HG03175 (cell line): ENCODE results near the gene ADCK2.
"Not testable (repeated sequence)": the region's sequence is repeated elsewhere in the genome, so short reads cannot be mapped to it uniquely, and the experiment has no call there.

ENCODE experiments used
- ATAC-seq: cut with Tn5 transposase; IDR thresholded peaks from one replicate; pipeline ENCODE4 v1.9.1; 2021; ENCODE audit warnings: mild to moderate bottlenecking, moderate library complexity; ENCODE audit not compliant: unreplicated experiment

Gene ADCK2

GRCh38 chr7:140646931-140647647, 25.7 kb upstream of the ADCK2 start:
- peak; percentile 91 for ATAC-seq

DNA sequence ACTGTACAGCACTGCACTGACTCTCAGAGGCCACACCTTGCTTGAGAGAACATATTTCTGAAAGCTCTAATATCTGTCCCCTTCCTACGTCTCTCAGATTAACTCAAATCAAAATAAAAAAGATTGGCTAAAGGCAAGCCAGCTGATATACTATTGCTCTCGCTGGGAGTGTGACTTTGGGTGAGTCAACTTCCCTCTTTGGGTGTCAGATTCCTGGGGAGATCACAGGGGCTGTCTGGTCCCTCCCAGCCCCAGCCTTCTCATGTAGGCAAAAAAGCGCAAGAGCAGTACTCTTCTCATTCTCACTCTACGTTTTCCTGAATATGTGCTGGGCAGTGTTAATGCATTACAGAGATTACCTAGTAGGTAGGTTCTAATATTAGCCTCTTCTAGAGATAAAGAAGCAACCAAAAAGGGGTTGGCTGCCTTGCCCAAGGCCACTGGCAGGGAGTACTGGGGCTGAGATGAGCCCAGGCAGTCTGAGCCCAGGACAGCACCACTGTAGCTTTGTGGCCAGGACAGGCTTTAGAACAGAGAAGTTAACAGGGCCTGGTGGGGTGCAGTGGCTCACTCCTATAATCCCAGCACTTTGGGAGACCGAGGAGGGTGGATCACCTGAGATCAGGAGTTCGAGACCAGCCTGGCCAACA, 23.1 kb upstream of the ADCK2 start:
- ATAC-seq, result no peak

DNA sequence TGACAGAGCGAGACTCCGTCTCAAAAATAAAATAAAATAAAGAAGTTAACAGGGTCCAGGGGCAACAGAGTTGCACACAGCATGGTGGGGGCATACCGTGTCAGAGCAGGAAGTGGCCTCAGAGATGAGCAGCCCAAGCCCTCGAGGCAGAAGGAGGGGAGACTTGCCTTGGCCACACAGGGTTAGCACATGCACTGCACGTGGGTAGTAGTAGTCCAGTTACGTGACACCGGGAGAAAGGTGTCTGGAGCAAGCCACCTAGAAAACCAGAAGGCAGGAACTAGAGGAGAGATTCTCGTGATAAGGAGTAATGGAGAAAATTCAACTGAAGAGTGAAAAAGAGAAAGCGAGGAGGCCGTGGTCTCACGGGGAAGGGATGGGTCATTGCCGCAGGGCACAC, 22.4 kb upstream of the ADCK2 start:
- ATAC-seq, result no peak

GRCh38 chr7:140653319-140654108, 19.2 kb upstream of the ADCK2 start:
- no peak for ATAC-seq

GRCh38 chr7:140654109-140654387, 18.7 kb upstream of the ADCK2 start:
- ATAC-seq, result no peak

DNA sequence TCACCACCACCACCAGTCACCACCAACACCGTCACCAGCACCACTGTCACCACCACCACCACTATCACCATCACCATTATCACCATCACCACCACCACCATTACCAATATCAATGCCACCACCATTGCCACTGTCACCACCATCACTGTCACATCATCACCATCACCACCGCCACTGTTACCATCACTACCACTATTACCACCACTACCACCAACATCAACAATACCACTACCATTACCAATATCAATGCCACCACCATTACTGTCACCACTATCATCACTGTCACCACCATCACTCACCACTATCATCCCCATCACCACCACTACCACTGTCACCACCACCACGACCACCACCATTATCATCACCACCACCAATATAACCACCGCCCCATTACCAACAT, 18.1 kb upstream of the ADCK2 start:
- no peak for ATAC-seq

- ATAC-seq, result no peak
Measured at GRCh38 chr7:140655511-140656408, 17.0 kb upstream of the ADCK2 start.

- ATAC-seq, result peak; percentile 90
Measured at GRCh38 chr7:140656548-140657515, 15.9 kb upstream of the ADCK2 start.

GRCh38 chr7:140657891-140658290, 14.9 kb upstream of the ADCK2 start:
- no peak for ATAC-seq

GRCh38 chr7:140659856-140660255, 12.9 kb upstream of the ADCK2 start:
- ATAC-seq, result no peak

DNA sequence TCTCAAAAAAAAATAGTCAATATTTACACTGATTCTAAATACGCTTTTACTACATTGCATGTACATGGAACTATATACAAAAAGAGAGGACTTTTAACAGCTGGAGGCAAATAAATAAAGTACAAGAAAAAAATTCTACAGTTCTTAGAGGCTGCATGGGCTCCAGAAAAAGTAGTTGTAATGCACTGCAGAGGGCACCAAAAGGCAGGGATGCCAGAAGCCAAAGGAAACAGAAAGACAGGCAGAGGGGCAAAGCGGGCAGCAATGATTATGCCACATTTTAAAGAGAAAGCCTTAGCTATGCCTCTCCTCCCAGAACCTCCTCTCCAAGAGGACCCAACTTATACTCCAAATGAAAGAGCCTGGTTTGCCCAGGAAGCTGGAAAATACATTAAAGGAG, 11.6 kb upstream of the ADCK2 start:
- no peak for ATAC-seq

- ATAC-seq, result not testable (repeated sequence)
Measured at GRCh38 chr7:140662938-140663337, 9.8 kb upstream of the ADCK2 start.

DNA sequence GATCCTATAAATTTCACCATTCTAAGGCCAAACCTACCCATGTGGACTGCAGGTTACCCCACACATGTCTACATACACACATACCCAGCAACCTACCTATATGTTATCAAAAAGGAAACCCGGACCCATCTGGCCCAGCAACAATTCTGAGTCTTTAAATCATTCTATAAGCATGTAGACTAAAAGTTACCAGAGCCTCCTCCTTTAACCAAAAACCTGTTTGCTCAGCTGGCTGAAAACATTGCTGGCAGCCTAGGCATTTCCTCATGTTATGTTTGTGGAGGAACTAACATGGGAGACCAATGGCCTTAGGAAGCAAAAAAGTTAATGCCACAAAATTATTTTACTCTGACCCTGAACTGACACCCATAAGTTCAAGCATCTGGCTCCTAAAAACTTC, 5.3 kb upstream of the ADCK2 start:
- no peak for ATAC-seq

DNA sequence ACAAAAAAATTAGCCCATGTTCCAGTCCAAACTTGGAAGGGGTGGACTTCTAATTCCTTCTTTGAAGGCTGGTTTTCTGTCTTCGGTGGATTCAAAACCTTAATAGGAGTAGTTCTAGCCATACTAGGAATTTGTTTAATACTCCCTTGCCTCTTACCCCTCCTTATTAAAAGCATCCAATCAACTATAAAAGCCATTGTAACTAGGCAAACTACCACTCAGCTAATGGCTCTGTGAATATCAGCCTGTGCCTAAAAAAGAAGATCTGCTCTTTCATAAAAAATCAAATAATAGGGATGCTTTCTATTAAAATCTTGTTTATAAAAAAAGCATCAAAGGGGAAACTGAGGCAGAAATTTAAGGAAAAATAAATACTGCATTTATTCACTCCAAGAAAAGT, 4.1 kb upstream of the ADCK2 start:
- ATAC-seq, result no peak

GRCh38 chr7:140669352-140669751, 3.4 kb upstream of the ADCK2 start:
- no peak for ATAC-seq

GRCh38 chr7:140669862-140670261, 2.9 kb upstream of the ADCK2 start:
- ATAC-seq, result not testable (repeated sequence)

DNA sequence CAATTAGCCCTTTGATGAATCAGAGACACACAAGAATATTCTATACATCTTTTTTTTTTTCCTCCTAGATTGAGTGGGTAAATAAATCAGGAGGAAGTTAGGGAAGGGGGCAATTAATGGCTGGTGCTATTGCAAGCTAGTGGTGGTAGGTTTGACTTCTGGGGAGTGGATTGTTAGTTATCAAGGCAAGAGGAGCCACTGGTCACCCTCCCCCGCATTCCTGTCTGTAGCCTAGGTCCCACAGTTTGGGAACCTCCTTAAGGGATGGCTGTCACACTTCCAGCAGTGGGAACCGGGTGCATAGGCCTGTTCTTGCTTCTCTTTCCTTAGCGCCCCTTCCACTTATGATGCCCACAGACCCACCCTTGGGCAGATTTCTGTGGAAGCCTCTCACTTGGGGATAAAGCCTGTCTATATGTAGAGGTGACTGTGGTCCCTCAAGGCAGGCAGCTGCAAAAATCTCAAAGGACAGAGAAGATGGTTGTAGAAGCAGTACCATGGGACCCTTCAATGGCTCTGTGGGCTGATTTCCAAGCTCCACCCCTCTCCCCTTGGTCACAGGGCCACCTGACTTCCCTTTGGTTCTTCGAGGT, 2.3 kb upstream of the ADCK2 start:
- ATAC-seq, result no peak

- no peak for ATAC-seq
Measured at GRCh38 chr7:140671966-140672365, 779 bp upstream of the ADCK2 start.

DNA sequence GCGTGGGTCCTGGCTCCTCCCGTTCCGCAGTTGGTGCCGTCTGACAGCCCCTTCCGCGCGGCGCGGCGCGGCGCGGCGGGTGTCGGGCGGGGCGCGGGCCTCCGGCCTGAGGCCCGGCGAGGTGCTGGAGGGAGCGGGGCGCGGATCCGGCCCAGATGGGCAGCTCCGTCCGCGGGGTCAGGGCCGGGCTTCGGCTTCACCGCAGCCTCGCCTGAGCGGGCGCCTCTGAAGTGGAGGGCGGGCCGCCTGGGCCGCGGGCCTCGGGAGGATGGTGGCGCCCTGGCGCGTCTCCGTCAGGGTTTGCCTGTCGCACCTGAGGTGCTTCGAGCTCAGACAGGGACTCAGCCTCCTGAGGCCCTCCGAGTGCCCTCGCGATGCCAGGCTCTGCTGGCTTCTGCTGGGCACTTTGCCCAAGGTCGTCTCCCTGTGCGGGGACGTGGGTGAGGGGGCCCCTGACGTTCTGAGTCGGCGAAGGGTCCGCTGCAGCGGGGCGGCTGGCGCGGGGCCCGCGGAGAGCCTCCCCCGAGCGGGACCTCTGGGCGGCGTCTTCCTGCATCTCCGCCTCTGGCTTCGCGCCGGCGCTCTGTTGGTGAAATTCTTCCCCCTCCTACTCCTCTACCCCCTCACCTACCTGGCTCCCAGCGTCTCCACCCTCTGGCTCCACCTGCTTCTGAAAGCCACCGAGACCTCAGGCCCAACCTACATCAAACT, 473 bp downstream of the ADCK2 start:
- peak; percentile 42 for ATAC-seq
